Ovary (tissue), 3 donors: ENCODE measurements around the gene GLTPD2.

Experiments used
- EP300 ChIP-seq: sonication (generic); formaldehyde crosslinking; IDR thresholded peaks from one replicate; pipeline ENCODE4 v1.6.1; 2017; ENCODE audit warnings: antibody characterized with exemption
- POLR2A ChIP-seq: fragments of 450-650 bp; IDR thresholded peaks from one replicate; pipeline ENCODE4 v1.6.1; 2017; ENCODE audit warnings: antibody characterized with exemption, mild to moderate bottlenecking, moderate library complexity
- TF ChIP-seq, protein P1 (sequence below), 3 donors: fragments of 450-650 bp in 2 of 3; fragments of 200-600 bp in 1 of 3; IDR thresholded peaks; one replicate each; pipeline versions ENCODE4 v1.5.1 to v1.8.0; 2016 to 2022; ENCODE audit warnings: antibody characterized with exemption in 3 of 3, mild to moderate bottlenecking in 1 of 3
- donor health status: DM: no; HTN: no; CAD: no.

DNA sequence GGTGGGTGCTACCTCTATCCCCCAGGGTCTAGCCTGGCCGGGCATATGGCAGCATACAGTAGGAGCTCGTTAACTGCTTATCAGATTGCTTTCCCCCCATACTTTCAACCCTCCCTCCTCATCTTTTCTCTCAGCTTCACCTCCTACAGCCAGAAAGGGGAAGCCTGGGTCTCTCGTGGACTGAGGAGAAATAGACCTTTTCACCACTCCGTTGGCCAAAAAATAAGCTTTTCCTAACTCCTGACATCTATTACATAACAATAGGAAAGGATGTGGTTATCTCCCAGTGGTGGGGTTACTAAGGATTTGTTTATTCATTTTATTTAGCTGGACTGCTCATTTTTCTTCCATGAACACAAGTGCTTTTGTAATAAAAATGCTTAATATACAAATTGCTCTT, 40.1 kb upstream of the GLTPD2 start:
- TF ChIP-seq EP300 = no peak
- TF ChIP-seq POLR2A = no peak
- TF ChIP-seq, protein P1, sequence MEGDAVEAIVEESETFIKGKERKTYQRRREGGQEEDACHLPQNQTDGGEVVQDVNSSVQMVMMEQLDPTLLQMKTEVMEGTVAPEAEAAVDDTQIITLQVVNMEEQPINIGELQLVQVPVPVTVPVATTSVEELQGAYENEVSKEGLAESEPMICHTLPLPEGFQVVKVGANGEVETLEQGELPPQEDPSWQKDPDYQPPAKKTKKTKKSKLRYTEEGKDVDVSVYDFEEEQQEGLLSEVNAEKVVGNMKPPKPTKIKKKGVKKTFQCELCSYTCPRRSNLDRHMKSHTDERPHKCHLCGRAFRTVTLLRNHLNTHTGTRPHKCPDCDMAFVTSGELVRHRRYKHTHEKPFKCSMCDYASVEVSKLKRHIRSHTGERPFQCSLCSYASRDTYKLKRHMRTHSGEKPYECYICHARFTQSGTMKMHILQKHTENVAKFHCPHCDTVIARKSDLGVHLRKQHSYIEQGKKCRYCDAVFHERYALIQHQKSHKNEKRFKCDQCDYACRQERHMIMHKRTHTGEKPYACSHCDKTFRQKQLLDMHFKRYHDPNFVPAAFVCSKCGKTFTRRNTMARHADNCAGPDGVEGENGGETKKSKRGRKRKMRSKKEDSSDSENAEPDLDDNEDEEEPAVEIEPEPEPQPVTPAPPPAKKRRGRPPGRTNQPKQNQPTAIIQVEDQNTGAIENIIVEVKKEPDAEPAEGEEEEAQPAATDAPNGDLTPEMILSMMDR (IDR thresholded peaks at IDR 0.05) = no peak
